Loucy (cell line): Measurements from ENCODE around the gene ARID1B.

Experiments
- CTCF ChIP-seq: fragments of 200-600 bp; sonication (generic); conservative IDR thresholded peaks from 2 replicates; pipeline ENCODE4 v1.5.1; 2014; ENCODE audit warnings: mild to moderate bottlenecking, antibody characterized with exemption, low read length
- EZH2phosphoT487 ChIP-seq: fragments of 200-600 bp; IDR thresholded peaks from 2 replicates; pipeline ENCODE4 v1.6.1; 2018; ENCODE audit warnings: antibody characterized with exemption, mild to moderate bottlenecking, moderate library complexity, borderline replicate concordance

GRCh38 chr6:157120534-157121232, 343.5 kb downstream of the ARID1B start:
- TF ChIP-seq CTCF = no peak
- TF ChIP-seq EZH2phosphoT487 = no peak
